Measurements from ENCODE around the gene POLR3H. TPM values are rescaled to one million over a fixed set of nuclear protein-coding genes. Genes with fewer than 3 reads are reported as not detected.
"Not testable (repeated sequence)": the region's sequence is repeated elsewhere in the genome, so short reads cannot be mapped to it uniquely, and the experiment has no call there.

The POLR3H gene
- total RNA-seq, 1 experiment from 2014 or later, result 13.2 TPM

DNA sequence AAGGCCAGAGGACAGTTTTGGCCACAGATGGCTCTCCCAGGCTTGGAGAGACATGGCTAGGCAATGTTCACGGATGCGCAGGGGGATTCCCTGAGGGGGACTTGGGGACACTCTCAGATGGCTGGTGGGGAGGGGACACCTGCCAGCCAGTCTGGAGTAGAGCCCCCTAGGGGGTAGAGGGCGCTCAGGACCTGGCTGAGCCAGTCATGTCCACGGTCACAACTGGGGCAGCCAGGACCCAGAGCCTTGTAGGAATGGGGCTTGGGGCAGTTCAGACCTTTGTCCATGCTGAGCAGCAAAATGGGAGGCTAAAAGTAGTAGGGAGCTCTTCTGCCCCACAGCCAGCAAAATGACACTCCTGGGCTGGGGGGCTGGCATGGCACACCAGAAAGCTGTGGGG lies 18.2 kb upstream of the POLR3H start:
- H3K79me2 ChIP-seq (ENCODE audit: low read length), result no peaks in the 10 kb centered on the region
- H4K20me1 ChIP-seq (ENCODE audit: insufficient read depth, low read depth, low read length), result no peaks in the 10 kb centered on the region
- DNase-seq, result no peak
- H3K9me2 ChIP-seq (replicated peaks; ENCODE audit: insufficient read depth, low read length), result no peaks in the 10 kb centered on the region
- no peak overlapping the region for H3K4me2 ChIP-seq (ENCODE audit: low read depth, low read length, poor library complexity, severe bottlenecking)
- no peak overlapping the region for H2AFZ ChIP-seq (ENCODE audit: low read length)
- no peaks in the 10 kb centered on the region for H3K27me3 ChIP-seq (ENCODE audit: low read length)
- peaks cover 13% of the 10 kb centered on the region for H3K4me1 ChIP-seq (ENCODE audit: low read length)
- H3K9me3 ChIP-seq (ENCODE audit: low read length), result no peaks in the 10 kb centered on the region
- no peak overlapping the region for H3K9ac ChIP-seq (ENCODE audit: low read length)
- H3K4me3 ChIP-seq (ENCODE audit: low read length), result no peak overlapping the region
- H3K36me3 ChIP-seq (ENCODE audit: insufficient read depth, low read length), result no peaks in the 10 kb centered on the region
- no peak overlapping the region for H3K27ac ChIP-seq (ENCODE audit: low read length)

GRCh38 chr22:41561788-41562187 lies 17.5 kb upstream of the POLR3H start:
- no peak overlapping the region for H2AFZ ChIP-seq (ENCODE audit: low read length)
- H3K27me3 ChIP-seq (ENCODE audit: low read length), result no peaks in the 10 kb centered on the region
- H3K9me3 ChIP-seq (ENCODE audit: low read length), result no peaks in the 10 kb centered on the region
- no peaks in the 10 kb centered on the region for H4K20me1 ChIP-seq (ENCODE audit: insufficient read depth, low read depth, low read length)
- no peak for DNase-seq
- H3K36me3 ChIP-seq (ENCODE audit: insufficient read depth, low read length), result no peaks in the 10 kb centered on the region
- no peak overlapping the region for H3K27ac ChIP-seq (ENCODE audit: low read length)
- H3K9me2 ChIP-seq (replicated peaks; ENCODE audit: insufficient read depth, low read length), result no peaks in the 10 kb centered on the region
- H3K4me2 ChIP-seq (ENCODE audit: low read depth, low read length, poor library complexity, severe bottlenecking), result no peak overlapping the region
- H3K9ac ChIP-seq (ENCODE audit: low read length), result no peak overlapping the region
- no peak overlapping the region for H3K4me3 ChIP-seq (ENCODE audit: low read length)
- peaks cover 13% of the 10 kb centered on the region for H3K4me1 ChIP-seq (ENCODE audit: low read length)
- no peaks in the 10 kb centered on the region for H3K79me2 ChIP-seq (ENCODE audit: low read length)

DNA sequence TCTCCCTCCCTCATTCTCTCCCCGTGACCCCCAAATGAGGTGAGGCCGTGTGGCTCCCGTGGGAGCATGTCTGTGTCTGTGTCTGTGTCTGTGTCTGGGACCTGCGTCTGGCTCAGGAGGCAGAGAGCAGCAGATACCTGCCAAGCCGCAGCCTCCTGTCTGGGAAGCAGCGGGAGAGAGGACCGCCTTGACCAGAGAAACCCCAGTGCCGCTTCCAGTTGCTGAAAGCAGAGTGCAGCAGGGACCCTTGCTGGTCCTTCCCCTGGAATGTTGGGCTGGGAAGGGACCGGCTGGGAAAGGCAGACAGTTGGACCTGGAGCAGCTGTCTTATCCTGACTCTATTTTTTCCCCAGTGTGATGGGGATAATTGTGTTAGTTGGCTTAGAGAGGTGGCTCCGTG lies 17.1 kb upstream of the POLR3H start:
- no peaks in the 10 kb centered on the region for H3K27me3 ChIP-seq (ENCODE audit: low read length)

DNA sequence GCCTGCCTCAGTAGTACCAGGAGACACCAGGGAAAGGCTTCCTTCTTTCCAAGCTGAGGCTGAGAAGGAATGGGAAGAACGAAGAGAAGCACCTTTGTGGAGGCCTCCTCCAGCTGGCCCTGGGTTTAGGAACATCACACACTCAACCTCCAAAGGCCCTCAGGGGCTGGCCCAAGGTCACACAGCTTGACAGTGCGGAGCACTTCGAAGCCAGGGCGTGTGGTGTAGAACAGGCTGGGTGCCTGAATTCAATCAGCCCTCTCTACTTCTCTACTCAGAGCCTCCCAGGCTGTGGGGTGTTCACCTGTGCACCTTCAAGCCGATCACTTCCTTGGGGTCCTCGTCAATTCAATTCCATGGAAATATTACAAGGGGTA lies 15.8 kb upstream of the POLR3H start:
- H3K9ac ChIP-seq (ENCODE audit: low read length), result no peak overlapping the region
- DNase-seq, result no peak
- H3K9me2 ChIP-seq (replicated peaks; ENCODE audit: insufficient read depth, low read length), result no peaks in the 10 kb centered on the region
- H3K36me3 ChIP-seq (ENCODE audit: insufficient read depth, low read length), result no peaks in the 10 kb centered on the region
- no peak overlapping the region for H2AFZ ChIP-seq (ENCODE audit: low read length)
- H3K4me3 ChIP-seq (ENCODE audit: low read length), result no peak overlapping the region
- H3K4me2 ChIP-seq (ENCODE audit: low read depth, low read length, poor library complexity, severe bottlenecking), result no peak overlapping the region
- H4K20me1 ChIP-seq (ENCODE audit: insufficient read depth, low read depth, low read length), result no peaks in the 10 kb centered on the region
- H3K27ac ChIP-seq (ENCODE audit: low read length), result no peak overlapping the region
- H3K79me2 ChIP-seq (ENCODE audit: low read length), result no peaks in the 10 kb centered on the region
- H3K9me3 ChIP-seq (ENCODE audit: low read length), result no peaks in the 10 kb centered on the region
- H3K27me3 ChIP-seq (ENCODE audit: low read length), result no peaks in the 10 kb centered on the region
- H3K4me1 ChIP-seq (ENCODE audit: low read length), result peaks cover 13% of the 10 kb centered on the region

More for the DNA sequence above, 17.1 kb upstream of the POLR3H start:
- Histone ChIP-seq H3K9me2 (replicated peaks; ENCODE audit: insufficient read depth, low read length) (no peaks in the 10 kb centered on the region), H3K27ac (ENCODE audit: low read length) (no peak overlapping the region), H4K20me1 (ENCODE audit: insufficient read depth, low read depth, low read length) (no peaks in the 10 kb centered on the region), H3K4me1 (ENCODE audit: low read length) (peaks cover 13% of the 10 kb centered on the region), H3K9me3 (ENCODE audit: low read length) (no peaks in the 10 kb centered on the region), H3K4me3 (ENCODE audit: low read length) (no peak overlapping the region), H3K4me2 (ENCODE audit: low read depth, low read length, poor library complexity, severe bottlenecking) (no peak overlapping the region), H2AFZ (ENCODE audit: low read length) (no peak overlapping the region), H3K36me3 (ENCODE audit: insufficient read depth, low read length) (no peaks in the 10 kb centered on the region), H3K9ac (ENCODE audit: low read length) (no peak overlapping the region), H3K79me2 (ENCODE audit: low read length) (no peaks in the 10 kb centered on the region)
- no peak for DNase-seq

DNA sequence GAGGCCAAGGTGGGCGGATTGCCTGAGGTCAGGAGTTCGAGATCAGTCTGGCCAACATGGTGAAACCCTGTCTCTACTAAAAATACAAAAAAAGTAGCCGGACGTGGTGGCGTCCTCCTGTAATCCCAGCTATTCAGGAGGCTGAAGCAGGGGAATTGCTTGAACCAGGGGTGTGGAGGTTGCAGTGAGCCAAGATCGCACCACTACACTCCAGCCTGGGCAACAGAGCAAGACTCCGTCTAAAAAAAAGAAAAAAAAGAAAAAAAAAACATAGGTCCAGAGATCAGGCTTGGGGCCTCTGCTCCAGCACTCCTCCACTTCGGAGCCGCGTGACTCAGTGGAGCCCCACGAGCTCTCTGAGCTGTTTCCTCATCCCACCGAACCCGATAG lies 14.0 kb upstream of the POLR3H start:
- not testable (repeated sequence) for DNase-seq; H3K27ac ChIP-seq (ENCODE audit: low read length); H3K4me2 ChIP-seq (ENCODE audit: low read depth, low read length, poor library complexity, severe bottlenecking); H3K9me2 ChIP-seq (replicated peaks; ENCODE audit: insufficient read depth, low read length); H3K9me3 ChIP-seq (ENCODE audit: low read length); H3K27me3 ChIP-seq (ENCODE audit: low read length); H3K9ac ChIP-seq (ENCODE audit: low read length); H3K4me3 ChIP-seq (ENCODE audit: low read length); H3K79me2 ChIP-seq (ENCODE audit: low read length); H3K36me3 ChIP-seq (ENCODE audit: insufficient read depth, low read length); H2AFZ ChIP-seq (ENCODE audit: low read length); H4K20me1 ChIP-seq (ENCODE audit: insufficient read depth, low read depth, low read length)
- H3K4me1 ChIP-seq (ENCODE audit: low read length), result peaks cover 13% of the 10 kb centered on the region

GRCh38 chr22:41557401-41558240 lies 13.4 kb upstream of the POLR3H start:
- H3K36me3 ChIP-seq (ENCODE audit: insufficient read depth, low read length), result no peaks in the 10 kb centered on the region
- no peak overlapping the region for H3K4me3 ChIP-seq (ENCODE audit: low read length)
- H3K27me3 ChIP-seq (ENCODE audit: low read length), result no peaks in the 10 kb centered on the region
- no peak overlapping the region for H2AFZ ChIP-seq (ENCODE audit: low read length)
- no peaks in the 10 kb centered on the region for H3K79me2 ChIP-seq (ENCODE audit: low read length)
- H3K27ac ChIP-seq (ENCODE audit: low read length), result no peak overlapping the region
- H3K4me2 ChIP-seq (ENCODE audit: low read depth, low read length, poor library complexity, severe bottlenecking), result no peak overlapping the region
- H4K20me1 ChIP-seq (ENCODE audit: insufficient read depth, low read depth, low read length), result no peaks in the 10 kb centered on the region
- no peak overlapping the region for H3K9ac ChIP-seq (ENCODE audit: low read length)
- no peak for DNase-seq
- H3K9me2 ChIP-seq (replicated peaks; ENCODE audit: insufficient read depth, low read length), result no peaks in the 10 kb centered on the region
- H3K9me3 ChIP-seq (ENCODE audit: low read length), result no peaks in the 10 kb centered on the region
- H3K4me1 ChIP-seq (ENCODE audit: low read length), result peaks cover 13% of the 10 kb centered on the region

- no peak overlapping the region for H3K27ac ChIP-seq (ENCODE audit: low read length)
- no peak overlapping the region for H2AFZ ChIP-seq (ENCODE audit: low read length)
Observed at GRCh38 chr22:41556561-41556960, 12.3 kb upstream of the POLR3H start.

GRCh38 chr22:41555325-41555982 lies 11.2 kb upstream of the POLR3H start:
- Histone ChIP-seq H3K79me2 (ENCODE audit: low read length) (no peaks in the 10 kb centered on the region), H3K9me2 (replicated peaks; ENCODE audit: insufficient read depth, low read length) (no peaks in the 10 kb centered on the region), H3K9ac (ENCODE audit: low read length) (no peak overlapping the region), H3K27ac (ENCODE audit: low read length) (no peak overlapping the region), H3K27me3 (ENCODE audit: low read length) (no peaks in the 10 kb centered on the region), H2AFZ (ENCODE audit: low read length) (no peak overlapping the region), H3K4me2 (ENCODE audit: low read depth, low read length, poor library complexity, severe bottlenecking) (no peak overlapping the region), H4K20me1 (ENCODE audit: insufficient read depth, low read depth, low read length) (no peaks in the 10 kb centered on the region), H3K4me1 (ENCODE audit: low read length) (peaks cover 7% of the 10 kb centered on the region), H3K9me3 (ENCODE audit: low read length) (no peaks in the 10 kb centered on the region), H3K4me3 (ENCODE audit: low read length) (no peak overlapping the region), H3K36me3 (ENCODE audit: insufficient read depth, low read length) (no peaks in the 10 kb centered on the region)
- no peak for DNase-seq

More at GRCh38 chr22:41556561-41556960, 12.3 kb upstream of the POLR3H start:
- no peak for DNase-seq
- no peaks in the 10 kb centered on the region for H3K27me3 ChIP-seq (ENCODE audit: low read length)
- no peaks in the 10 kb centered on the region for H3K36me3 ChIP-seq (ENCODE audit: insufficient read depth, low read length)
- H3K79me2 ChIP-seq (ENCODE audit: low read length), result no peaks in the 10 kb centered on the region
- no peak overlapping the region for H3K4me2 ChIP-seq (ENCODE audit: low read depth, low read length, poor library complexity, severe bottlenecking)
- H3K9ac ChIP-seq (ENCODE audit: low read length), result no peak overlapping the region
- no peak overlapping the region for H3K4me3 ChIP-seq (ENCODE audit: low read length)
- H3K9me2 ChIP-seq (replicated peaks; ENCODE audit: insufficient read depth, low read length), result no peaks in the 10 kb centered on the region
- no peaks in the 10 kb centered on the region for H3K9me3 ChIP-seq (ENCODE audit: low read length)
- H3K4me1 ChIP-seq (ENCODE audit: low read length), result peaks cover 13% of the 10 kb centered on the region
- no peaks in the 10 kb centered on the region for H4K20me1 ChIP-seq (ENCODE audit: insufficient read depth, low read depth, low read length)

All from Karpas-422 (cell line).